Measurements from ENCODE around the gene RFT1.

RFT1 gene

GRCh38 chr3:53144862-53145712 is 14.9 kb upstream of the RFT1 start:
- no peaks in the 10 kb centered on the region for H3K79me2 ChIP-seq (ENCODE audit: control insufficient read depth, low read length)
- H3K36me3 ChIP-seq (ENCODE audit: control insufficient read depth, low read length), result no peaks in the 10 kb centered on the region
- no peaks in the 10 kb centered on the region for H3K27me3 ChIP-seq (ENCODE audit: control insufficient read depth, low read length)
- H3K9me2 ChIP-seq (replicated peaks; ENCODE audit: control insufficient read depth, low read length), result no peaks in the 10 kb centered on the region
- H3K27ac ChIP-seq (ENCODE audit: low read depth, low read length), result no peak overlapping the region
- no peaks in the 10 kb centered on the region for H3K9me3 ChIP-seq (ENCODE audit: control insufficient read depth, insufficient read depth, low read length)
- peaks cover 15% of the 10 kb centered on the region for H3K4me1 ChIP-seq (ENCODE audit: control insufficient read depth, low read length)
- TF ChIP-seq EZH2phosphoT487 (IDR thresholded peaks at IDR 0.05; ENCODE audit: borderline replicate concordance, low read length), result no peak
- no peak for TF ChIP-seq CTCF (IDR thresholded peaks at IDR 0.05; ENCODE audit: low read depth, low read length, poor library complexity, severe bottlenecking)
- H3F3A ChIP-seq (ENCODE audit: control insufficient read depth, insufficient read depth), result no peaks in the 10 kb centered on the region
- no peaks in the 10 kb centered on the region for H4K20me1 ChIP-seq (ENCODE audit: control insufficient read depth, insufficient read depth, low read depth, low read length)
- no peak overlapping the region for H3K4me2 ChIP-seq (ENCODE audit: low read length)
- no peak overlapping the region for H3K4me3 ChIP-seq (ENCODE audit: low read length)

- no peaks in the 10 kb centered on the region for H3F3A ChIP-seq (ENCODE audit: control insufficient read depth, insufficient read depth)
- no peak overlapping the region for H3K4me3 ChIP-seq (ENCODE audit: low read length)
- no peaks in the 10 kb centered on the region for H4K20me1 ChIP-seq (ENCODE audit: control insufficient read depth, insufficient read depth, low read depth, low read length)
- no peaks in the 10 kb centered on the region for H3K9me2 ChIP-seq (replicated peaks; ENCODE audit: control insufficient read depth, low read length)
- H3K9me3 ChIP-seq (ENCODE audit: control insufficient read depth, insufficient read depth, low read length), result no peaks in the 10 kb centered on the region
- H3K36me3 ChIP-seq (ENCODE audit: control insufficient read depth, low read length), result no peaks in the 10 kb centered on the region
- H3K79me2 ChIP-seq (ENCODE audit: control insufficient read depth, low read length), result no peaks in the 10 kb centered on the region
- TF ChIP-seq CTCF (IDR thresholded peaks at IDR 0.05; ENCODE audit: low read depth, low read length, poor library complexity, severe bottlenecking), result no peak
- no peak for TF ChIP-seq EZH2phosphoT487 (IDR thresholded peaks at IDR 0.05; ENCODE audit: borderline replicate concordance, low read length)
- no peak overlapping the region for H3K4me2 ChIP-seq (ENCODE audit: low read length)
- no peaks in the 10 kb centered on the region for H3K27me3 ChIP-seq (ENCODE audit: control insufficient read depth, low read length)
- H3K4me1 ChIP-seq (ENCODE audit: control insufficient read depth, low read length), result peaks cover 15% of the 10 kb centered on the region
- no peak overlapping the region for H3K27ac ChIP-seq (ENCODE audit: low read depth, low read length)
These were observed 14.2 kb upstream of the RFT1 start for GRCh38 chr3:53144446-53144845.

- H3K9me3 ChIP-seq (ENCODE audit: control insufficient read depth, insufficient read depth, low read length), result no peaks in the 10 kb centered on the region
- H3K4me1 ChIP-seq (ENCODE audit: control insufficient read depth, low read length), result peaks cover 16% of the 10 kb centered on the region
- H3K9me2 ChIP-seq (replicated peaks; ENCODE audit: control insufficient read depth, low read length), result no peaks in the 10 kb centered on the region
- no peaks in the 10 kb centered on the region for H3K79me2 ChIP-seq (ENCODE audit: control insufficient read depth, low read length)
- no peaks in the 10 kb centered on the region for H4K20me1 ChIP-seq (ENCODE audit: control insufficient read depth, insufficient read depth, low read depth, low read length)
- H3K27ac ChIP-seq (ENCODE audit: low read depth, low read length), result no peak overlapping the region
- TF ChIP-seq EZH2phosphoT487 (IDR thresholded peaks at IDR 0.05; ENCODE audit: borderline replicate concordance, low read length), result no peak
- no peak for TF ChIP-seq CTCF (IDR thresholded peaks at IDR 0.05; ENCODE audit: low read depth, low read length, poor library complexity, severe bottlenecking)
- no peak overlapping the region for H3K4me3 ChIP-seq (ENCODE audit: low read length)
- H3K4me2 ChIP-seq (ENCODE audit: low read length), result no peak overlapping the region
- no peaks in the 10 kb centered on the region for H3K27me3 ChIP-seq (ENCODE audit: control insufficient read depth, low read length)
- no peaks in the 10 kb centered on the region for H3F3A ChIP-seq (ENCODE audit: control insufficient read depth, insufficient read depth)
- H3K36me3 ChIP-seq (ENCODE audit: control insufficient read depth, low read length), result no peaks in the 10 kb centered on the region
These were observed 12.8 kb upstream of the RFT1 start for GRCh38 chr3:53142986-53143385.

Measured in DOHH2 (cell line).